Heart right ventricle (tissue), 16 donors: ENCODE results near the gene ANXA11. TPM values are rescaled to one million over a fixed set of nuclear protein-coding genes. Genes with fewer than 3 reads are reported as not detected.
A peak's percentile ranks its signal among the peaks of the same experiment; 100 is the strongest.
"Not testable (repeated sequence)": the region's sequence is repeated elsewhere in the genome, so short reads cannot be mapped to it uniquely, and the experiment has no call there.

Source experiments
- ATAC-seq, 8 donors: fragments of 200-7000 bp; cut with Tn5 transposase; one replicate each; pipeline ENCODE4 v1.9.1; 2020; ENCODE audit warnings: mild to moderate bottlenecking in 8 of 8, moderate library complexity in 8 of 8, moderate number of reproducible peaks in 1 of 8
- DNase-seq, 2 donors: peaks; one replicate each; pipeline ENCODE4 v3.0.0-alpha.2; 2020
- H3K27ac ChIP-seq, 10 donors: fragments of 200-600 bp; sonication (generic) in 2 of 10; one replicate each; pipeline versions ENCODE4 v1.5.0 to v1.8.0; 2020 to 2022; ENCODE audit warnings: mild to moderate bottlenecking in 3 of 10
- H3K27me3 ChIP-seq, 7 donors: fragments of 200-600 bp; one replicate each; pipeline ENCODE4 v1.8.0; 2021 to 2022; ENCODE audit warnings: mild to moderate bottlenecking in 2 of 7
- H3K36me3 ChIP-seq, 9 donors: fragments of 200-600 bp; sonication (generic) in 1 of 9; one replicate each; pipeline versions ENCODE4 v1.5.0 to v1.8.0; 2020 to 2022; ENCODE audit warnings: mild to moderate bottlenecking in 2 of 9
- H3K4me1 ChIP-seq, 9 donors: fragments of 200-600 bp; sonication (generic) in 1 of 9; one replicate each; pipeline versions ENCODE4 v1.5.0 to v1.8.0; 2020 to 2022; ENCODE audit warnings: mild to moderate bottlenecking in 4 of 9
- H3K4me3 ChIP-seq, 10 donors: fragments of 200-600 bp; sonication (generic) in 2 of 10; one replicate each; pipeline versions ENCODE4 v1.5.0 to v1.8.0; 2020 to 2022; ENCODE audit warnings: mild to moderate bottlenecking in 7 of 10, moderate library complexity in 2 of 10
- H3K9me3 ChIP-seq, 11 donors: fragments of 200-600 bp in 10 of 11; sonication (generic) in 2 of 11; one replicate each; pipeline versions ENCODE4 v1.5.0 to v1.8.0; 2013 to 2022; ENCODE audit warnings: mild to moderate bottlenecking in 2 of 11, control low read depth in 1 of 11, moderate library complexity in 1 of 11
- WGBS, 2 donors: extraction: QIAGEN DNeasy Blood & Tissue Kit; methylation state at CpG; one replicate each; pipeline ENCODE4 v1.1.7; 2013; ENCODE audit warnings: inconsistent platforms in 1 of 2; 5-methylcytosine and 5-hydroxymethylcytosine counted together
- intact Hi-C, 10 donors: fragments of 100-400 bp; cut with DNase I; formaldehyde crosslinking; loops; one replicate each; pipeline versions ENCODE4 v1.11.1 to v1.14.2; 2022
- long read RNA-seq, 3 donors: library from polyadenylated mRNA; unstranded; transcript quantifications; one replicate each; pipeline ENCODE4 v2.0.0, GENCODE V29; 2020 to 2021
- polyA plus RNA-seq, 2 donors: library from polyadenylated mRNA; stranded (reverse); fragments of 200-250 nt; gene quantifications; one replicate each; pipeline ENCODE4 v1.2.3, GENCODE V29; 2013
- total RNA-seq, 10 donors: library from RNA; stranded (reverse); fragmentation: NEBNext Ultra II Directional in 3 of 10; extraction: Animal tissue kit (Norgen Biotek cat#: 25700) in 3 of 10; gene quantifications; one replicate each; pipeline versions ENCODE4 v1.2.1 to v1.2.4, GENCODE V29; 2021 to 2023
- TF ChIP-seq, protein P1 (sequence below), 9 donors: fragments of 200-600 bp; sonication (generic) in 2 of 9; IDR thresholded peaks; one replicate each; pipeline versions ENCODE4 v1.5.0 to v1.8.0; 2021 to 2022; ENCODE audit warnings: antibody characterized with exemption in 9 of 9, mild to moderate bottlenecking in 5 of 9, moderate library complexity in 1 of 9
- donor health status: Arrhythmogenic right ventricular cardiomyopathy.
- donor health status: ischemic (EF 13 %, LVEDD 7.1; RV severe dilation, severe dysfunction).
- donor health status: healthy with polysubstance abuse.
- donor health status: DM: no; HTN: yes; CAD: no.
- donor health status: DM: no; HTN: no; CAD: no.
- donor health status: ischemic (EF 25% LVEDD 6.9; RV normal size, moderate dysfunction).
- donor health status: ischemic (EF 25% LVEDD 5.7; RV mildly dilated, moderate dysfunction).
- donor health status: healthy.
- donor health status: DM: yes; HTN: yes; CAD: no.
- donor health status: Ischemic cardiomyopathy.
- donor health status: ischemic (EF 35%, LVEDD 5.7; RV mildly dilated, moderate dysfunction).
- donor health status: nonischemic (EF 11% LVEDD 7.7; RV severe dilation, severe dysfunction).
- donor health status: DM: yes; HTN: yes; CAD: no.
- donor health status: PGD.
- donor health status: ischemic (EF 29% LVEDD 5.4; RV normal size, mild dysfunction).
- donor health status: nonischemic (EF 23%, LVEDD 6.1; RV moderate dilation, normal function).

The ANXA11 gene
- total RNA-seq, result 100 to 1,000 TPM; 338 to 558 (median 422) TPM
- 1,000 to 10,000 TPM in 1 of 2 donors, 100 to 1,000 TPM in 1; 160 to 1,089 TPM for polyA plus RNA-seq
- long read RNA-seq, donor 1, full-length matches to known transcripts, result 264 of 630 reads
- long read RNA-seq, donor 1, partial matches to known transcripts, result 278 of 630 reads
- long read RNA-seq, donor 1, other reads (novel, unspliced or antisense), result 88 of 630 reads
- long read RNA-seq, donor 2, full-length matches to known transcripts, result 256 of 716 reads
- long read RNA-seq, donor 2, partial matches to known transcripts, result 340 of 716 reads
- long read RNA-seq, donor 2, other reads (novel, unspliced or antisense), result 120 of 716 reads
- long read RNA-seq, donor 3, full-length matches to known transcripts, result 523 of 1,562 reads
- long read RNA-seq, donor 3, partial matches to known transcripts, result 663 of 1,562 reads
- long read RNA-seq, donor 3, other reads (novel, unspliced or antisense), result 376 of 1,562 reads

DNA sequence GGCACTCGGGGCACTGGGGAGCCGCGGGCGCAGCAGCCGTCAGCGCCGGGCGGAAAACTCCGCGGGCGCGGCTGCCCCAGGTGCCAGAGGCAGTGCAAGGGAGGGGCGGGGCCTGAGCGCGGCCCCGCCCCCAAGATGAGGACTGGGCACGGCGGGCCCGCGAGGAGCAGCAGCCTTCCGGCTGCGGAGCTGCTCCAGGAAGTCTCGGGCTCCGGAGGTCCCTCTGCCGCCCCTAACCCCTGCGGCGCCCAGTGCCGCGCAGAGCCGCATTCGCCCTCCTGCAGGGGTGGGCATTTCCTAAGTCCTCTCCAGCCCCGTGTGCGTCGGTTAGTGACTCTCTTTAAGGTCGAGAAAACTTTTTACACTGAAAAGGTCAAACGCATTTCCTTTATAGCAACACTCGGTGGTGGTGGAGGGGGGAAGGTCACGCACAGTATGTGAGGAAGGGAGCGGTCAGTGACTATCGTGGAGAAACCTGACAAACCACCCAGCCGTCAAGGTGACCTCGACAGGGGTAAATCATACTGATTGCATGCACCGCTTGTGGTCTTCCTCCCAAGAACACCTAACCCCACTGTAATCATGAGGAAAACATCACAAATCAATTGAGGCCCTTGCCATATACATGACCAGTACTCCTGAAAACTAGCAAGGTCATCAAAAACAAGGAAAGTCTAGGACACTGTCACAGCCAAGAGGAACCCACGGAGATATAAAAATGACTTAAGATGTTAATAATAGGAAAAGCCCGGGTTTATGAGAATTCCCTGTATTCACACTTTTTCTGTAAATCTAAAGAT, at the start of gene ANXA11:
ANXA11 (minus strand) TSS at position 61 of the 800 bp plus-strand sequence. CDS start 32,676 bp downstream, outside the sequence.
- H3K4me1 ChIP-seq, result peaks cover 13 to 66% (median 53%) of the 10 kb centered on the region in 9 donors

DNA sequence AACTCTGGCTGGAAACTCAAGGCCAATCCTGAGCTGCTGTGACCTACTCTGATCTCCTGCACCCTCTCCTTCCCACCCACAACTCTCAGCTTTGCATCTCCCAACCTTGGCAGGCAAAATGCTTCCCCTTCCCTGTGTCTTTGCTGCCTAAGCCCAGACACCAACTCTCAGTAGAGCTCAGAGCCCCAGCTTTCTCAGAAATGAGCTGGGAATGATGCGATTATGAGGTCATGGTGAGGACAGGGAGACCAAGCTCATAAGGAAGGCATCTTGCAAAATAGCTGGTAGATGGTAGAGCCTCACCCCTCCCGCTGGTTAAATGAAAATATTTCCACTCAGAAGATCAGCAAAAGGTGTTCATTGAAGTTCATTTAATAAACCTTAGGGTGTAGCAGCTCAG, 49.4 kb upstream of the ANXA11 start:
- H3K9me3 ChIP-seq, intact Hi-C loops, ATAC-seq, H3K4me3 ChIP-seq, H3K4me1 ChIP-seq, H3K36me3 ChIP-seq, H3K27ac ChIP-seq, H3K27me3 ChIP-seq, DNase-seq: not testable (repeated sequence)
- no CpG with 5 or more reads among the region's 2 CpGs for WGBS, 2 donors

More for the DNA sequence above, at the start of gene ANXA11:
- Histone ChIP-seq H3K4me3 (peak within 1 kb of the TSS; percentile 64 to 96 (median 82)), H3K27me3 (no peaks in the 10 kb centered on the region), H3K27ac (peak within 1 kb of the TSS; percentile 97 to 100 (median 99)), H3K9me3 (no peaks in the 10 kb centered on the region), H3K36me3 (no peaks in the 10 kb centered on the region)
- 2% methylated on average over 35 to 45 of the region's 45 CpGs for WGBS, 2 donors
- ATAC-seq (peak; percentile 73 to 88 (median 80)), DNase-seq (peak; percentile 83 to 88)
- intact Hi-C loops, result loop anchor here in 8 of 10 donors (2.0 to 10.0 kb wide), 8 partner anchors 43 to 141 kb away; partner anchors contain the start of gene TMEM254 (in 1 of the 8)
- TF ChIP-seq, protein P1, sequence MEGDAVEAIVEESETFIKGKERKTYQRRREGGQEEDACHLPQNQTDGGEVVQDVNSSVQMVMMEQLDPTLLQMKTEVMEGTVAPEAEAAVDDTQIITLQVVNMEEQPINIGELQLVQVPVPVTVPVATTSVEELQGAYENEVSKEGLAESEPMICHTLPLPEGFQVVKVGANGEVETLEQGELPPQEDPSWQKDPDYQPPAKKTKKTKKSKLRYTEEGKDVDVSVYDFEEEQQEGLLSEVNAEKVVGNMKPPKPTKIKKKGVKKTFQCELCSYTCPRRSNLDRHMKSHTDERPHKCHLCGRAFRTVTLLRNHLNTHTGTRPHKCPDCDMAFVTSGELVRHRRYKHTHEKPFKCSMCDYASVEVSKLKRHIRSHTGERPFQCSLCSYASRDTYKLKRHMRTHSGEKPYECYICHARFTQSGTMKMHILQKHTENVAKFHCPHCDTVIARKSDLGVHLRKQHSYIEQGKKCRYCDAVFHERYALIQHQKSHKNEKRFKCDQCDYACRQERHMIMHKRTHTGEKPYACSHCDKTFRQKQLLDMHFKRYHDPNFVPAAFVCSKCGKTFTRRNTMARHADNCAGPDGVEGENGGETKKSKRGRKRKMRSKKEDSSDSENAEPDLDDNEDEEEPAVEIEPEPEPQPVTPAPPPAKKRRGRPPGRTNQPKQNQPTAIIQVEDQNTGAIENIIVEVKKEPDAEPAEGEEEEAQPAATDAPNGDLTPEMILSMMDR (IDR thresholded peaks at IDR 0.05), result no peak

DNA sequence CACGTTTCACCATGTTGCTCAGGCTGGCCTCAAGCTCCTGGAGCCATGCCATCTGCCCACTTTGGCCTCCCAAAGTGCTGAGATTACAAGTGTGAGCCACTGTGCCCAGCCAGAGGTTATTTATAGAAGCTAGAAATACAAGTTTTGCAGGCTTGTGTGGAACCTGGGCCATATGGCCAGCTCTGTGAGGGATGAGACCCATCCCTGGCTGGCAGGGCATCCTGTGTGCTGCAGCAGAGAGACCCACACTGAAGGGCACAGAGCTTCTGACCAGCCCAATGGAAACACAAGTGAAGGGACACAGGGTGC, 48.6 kb upstream of the ANXA11 start:
- H3K36me3 ChIP-seq, H3K4me3 ChIP-seq, intact Hi-C loops, DNase-seq, H3K27ac ChIP-seq, H3K9me3 ChIP-seq, H3K4me1 ChIP-seq, H3K27me3 ChIP-seq: not testable (repeated sequence)
- ATAC-seq, result peak in 6 of 8 donors; percentile 36 to 59 (median 51)
- 15 to 37% methylated on average over 1 of the region's 1 CpG for WGBS, 2 donors

DNA sequence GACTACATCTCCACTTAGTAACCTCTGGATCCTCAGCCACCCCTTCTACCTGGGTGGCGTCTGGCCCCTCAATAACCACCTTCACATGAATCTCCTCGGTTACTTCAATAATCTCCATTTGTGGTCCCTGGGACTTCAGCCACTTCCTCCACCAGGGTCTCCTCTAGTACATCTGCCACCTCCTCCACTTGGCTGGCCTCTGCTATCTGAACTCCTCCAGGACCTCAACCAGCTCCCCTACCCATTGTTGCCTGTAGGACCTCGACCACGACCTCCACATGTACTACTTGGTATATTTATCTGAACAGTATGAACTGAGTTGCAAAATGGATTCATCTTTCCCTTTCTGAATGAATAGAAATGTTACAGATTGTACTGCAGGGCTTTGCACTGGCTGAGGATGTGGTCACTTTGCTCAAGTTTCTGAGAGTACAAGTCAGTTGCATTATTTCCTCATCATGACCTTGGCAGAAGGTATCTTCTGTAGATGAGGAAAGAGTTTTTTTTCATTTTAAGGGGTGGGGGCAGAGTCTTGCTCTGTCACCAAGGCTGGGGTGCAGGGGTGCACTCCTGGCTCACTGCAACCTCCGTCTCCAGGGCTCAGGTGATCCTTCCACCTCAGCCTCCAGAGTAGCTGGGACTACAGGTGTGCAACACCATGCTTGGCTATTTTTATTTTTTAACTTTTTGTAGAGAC, 48.1 kb upstream of the ANXA11 start:
- Histone ChIP-seq H3K4me1 (peaks cover 0 to 7% (median 0%) of the 10 kb centered on the region in 9 donors), H3K9me3 (no peaks in the 10 kb centered on the region), H3K27ac (no peak overlapping the region), H3K36me3 (no peaks in the 10 kb centered on the region), H3K27me3 (peaks cover 0 to 5% (median 0%) of the 10 kb centered on the region in 7 donors), H3K4me3 (no peak overlapping the region)
- ATAC-seq (peak in 1 of 8 donors; percentile 22), DNase-seq (no peak)
- WGBS, 2 donors, result 76 to 78% methylated on average over 5 of the region's 5 CpGs
- TF ChIP-seq, protein P1 (IDR thresholded peaks at IDR 0.05), result no peak
- intact Hi-C loops, result no loop called here
